Suprapubic skin (tissue), 3 donors: ENCODE data around the gene FEM1B.

Experiments used
- POLR2AphosphoS5 ChIP-seq, 3 donors: sonication (generic); formaldehyde crosslinking; IDR thresholded peaks; one replicate each; pipeline ENCODE4 v1.6.1; 2017; ENCODE audit warnings: antibody characterized with exemption in 3 of 3
- TF ChIP-seq, protein P1 (sequence below), 2 donors: fragments of 200-600 bp in 1 of 2; fragments of 450-650 bp in 1 of 2; sonication (generic) in 1 of 2; IDR thresholded peaks; one replicate each; pipeline ENCODE4 v1.5.1; 2016 to 2019; ENCODE audit warnings: antibody characterized with exemption in 2 of 2, mild to moderate bottlenecking in 1 of 2, moderate library complexity in 1 of 2

DNA sequence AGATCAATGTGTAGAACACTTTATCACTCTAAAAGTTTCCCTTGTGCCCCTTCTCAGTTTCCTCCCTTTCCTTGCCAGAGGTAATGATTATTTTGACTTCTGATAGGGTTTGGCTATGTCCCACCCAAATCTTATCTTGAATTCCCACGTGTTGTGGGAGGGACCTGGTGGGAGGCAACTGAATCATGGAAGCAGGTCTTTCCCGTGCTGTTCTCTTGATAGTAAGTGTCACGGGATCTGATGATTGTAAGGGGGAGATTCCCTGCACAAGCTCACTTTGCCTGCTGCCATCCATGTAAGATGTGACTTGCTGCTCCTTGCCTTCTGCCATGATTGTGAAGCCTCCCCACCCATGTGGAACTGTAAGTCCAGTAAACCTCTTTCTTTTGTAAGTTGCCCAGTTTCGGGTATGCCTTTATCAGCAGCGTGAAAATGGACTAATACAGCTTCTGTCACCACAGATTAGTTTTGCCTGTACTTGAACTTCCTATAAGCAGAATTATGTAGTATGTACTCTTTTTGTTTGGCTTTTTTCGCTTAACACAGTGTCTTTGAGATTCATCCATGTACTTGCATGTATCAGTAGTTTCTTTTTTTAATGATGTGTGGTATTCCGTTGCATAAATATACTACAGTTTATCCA is 7.2 kb downstream of the FEM1B start:
- TF ChIP-seq, protein P1, sequence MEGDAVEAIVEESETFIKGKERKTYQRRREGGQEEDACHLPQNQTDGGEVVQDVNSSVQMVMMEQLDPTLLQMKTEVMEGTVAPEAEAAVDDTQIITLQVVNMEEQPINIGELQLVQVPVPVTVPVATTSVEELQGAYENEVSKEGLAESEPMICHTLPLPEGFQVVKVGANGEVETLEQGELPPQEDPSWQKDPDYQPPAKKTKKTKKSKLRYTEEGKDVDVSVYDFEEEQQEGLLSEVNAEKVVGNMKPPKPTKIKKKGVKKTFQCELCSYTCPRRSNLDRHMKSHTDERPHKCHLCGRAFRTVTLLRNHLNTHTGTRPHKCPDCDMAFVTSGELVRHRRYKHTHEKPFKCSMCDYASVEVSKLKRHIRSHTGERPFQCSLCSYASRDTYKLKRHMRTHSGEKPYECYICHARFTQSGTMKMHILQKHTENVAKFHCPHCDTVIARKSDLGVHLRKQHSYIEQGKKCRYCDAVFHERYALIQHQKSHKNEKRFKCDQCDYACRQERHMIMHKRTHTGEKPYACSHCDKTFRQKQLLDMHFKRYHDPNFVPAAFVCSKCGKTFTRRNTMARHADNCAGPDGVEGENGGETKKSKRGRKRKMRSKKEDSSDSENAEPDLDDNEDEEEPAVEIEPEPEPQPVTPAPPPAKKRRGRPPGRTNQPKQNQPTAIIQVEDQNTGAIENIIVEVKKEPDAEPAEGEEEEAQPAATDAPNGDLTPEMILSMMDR (IDR thresholded peaks at IDR 0.05): no peak
- TF ChIP-seq POLR2AphosphoS5 (IDR thresholded peaks at IDR 0.05): no peak
